GM12878 (cell line): Measurements from ENCODE around the gene PHF23.

Experiments
- TAF1 ChIP-seq: IDR thresholded peaks from 2 replicates; pipeline ENCODE4 v1.6.1; 2011; ENCODE audit warnings: mild to moderate bottlenecking, low read depth, low read length, borderline replicate concordance
- TF ChIP-seq, protein P1 (sequence below), 3 experiments: IDR thresholded peaks in 2 of 3; conservative IDR thresholded peaks in 1 of 3; 2 replicates each; pipeline ENCODE4 v1.5.1; 2011; ENCODE audit warnings: low read depth in 3 of 3, low read length in 3 of 3, mild to moderate bottlenecking in 3 of 3, control low read depth in 2 of 3, moderate library complexity in 2 of 3, inconsistent platforms in 1 of 3, mixed read lengths in 1 of 3; ENCODE audit not compliant: control insufficient read depth in 2 of 3, insufficient read depth in 1 of 3; ENCODE audit errors: extremely low read depth in 1 of 3
- TF ChIP-seq, protein P2 (sequence below): IDR thresholded peaks from 2 replicates; pipeline ENCODE4 v1.6.1; 2012; ENCODE audit warnings: low read depth, low read length, improper control_type of control experiment

DNA sequence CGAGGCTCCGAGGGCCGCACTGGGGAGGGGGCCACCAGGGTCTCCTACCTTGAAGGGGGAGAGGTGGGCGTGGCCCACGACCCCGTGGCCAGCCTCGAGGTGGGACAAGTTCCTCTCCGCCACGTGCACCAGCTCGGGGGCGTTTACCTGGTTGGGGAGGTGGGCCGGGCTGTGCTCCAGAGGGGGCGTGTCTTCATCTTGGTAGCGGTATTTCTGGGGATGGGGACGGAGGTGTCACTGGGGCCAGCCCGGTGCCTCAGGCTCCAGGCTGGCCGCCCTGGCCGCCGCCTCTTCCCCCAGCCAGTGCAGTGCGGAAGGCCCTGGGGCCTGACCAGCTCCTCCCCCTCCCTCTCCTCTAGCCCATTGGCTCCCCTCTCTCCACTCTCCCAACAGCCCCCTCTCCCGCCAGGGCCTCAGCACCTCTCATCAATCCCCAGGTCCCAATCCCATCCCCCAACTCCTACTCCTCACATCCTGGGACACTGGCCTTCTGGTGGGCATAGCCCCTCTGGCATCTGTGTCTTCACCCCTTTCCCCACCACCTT, 31.2 kb downstream of the PHF23 start:
- TF ChIP-seq, protein P1, sequence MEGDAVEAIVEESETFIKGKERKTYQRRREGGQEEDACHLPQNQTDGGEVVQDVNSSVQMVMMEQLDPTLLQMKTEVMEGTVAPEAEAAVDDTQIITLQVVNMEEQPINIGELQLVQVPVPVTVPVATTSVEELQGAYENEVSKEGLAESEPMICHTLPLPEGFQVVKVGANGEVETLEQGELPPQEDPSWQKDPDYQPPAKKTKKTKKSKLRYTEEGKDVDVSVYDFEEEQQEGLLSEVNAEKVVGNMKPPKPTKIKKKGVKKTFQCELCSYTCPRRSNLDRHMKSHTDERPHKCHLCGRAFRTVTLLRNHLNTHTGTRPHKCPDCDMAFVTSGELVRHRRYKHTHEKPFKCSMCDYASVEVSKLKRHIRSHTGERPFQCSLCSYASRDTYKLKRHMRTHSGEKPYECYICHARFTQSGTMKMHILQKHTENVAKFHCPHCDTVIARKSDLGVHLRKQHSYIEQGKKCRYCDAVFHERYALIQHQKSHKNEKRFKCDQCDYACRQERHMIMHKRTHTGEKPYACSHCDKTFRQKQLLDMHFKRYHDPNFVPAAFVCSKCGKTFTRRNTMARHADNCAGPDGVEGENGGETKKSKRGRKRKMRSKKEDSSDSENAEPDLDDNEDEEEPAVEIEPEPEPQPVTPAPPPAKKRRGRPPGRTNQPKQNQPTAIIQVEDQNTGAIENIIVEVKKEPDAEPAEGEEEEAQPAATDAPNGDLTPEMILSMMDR (IDR thresholded peaks at IDR 0.05 in 2 of 3, conservative IDR thresholded peaks at IDR 0.05 in 1 of 3; ENCODE audit: control insufficient read depth in 2 of 3, extremely low read depth in 1 of 3, insufficient read depth in 1 of 3, low read depth in 3 of 3, low read length in 3 of 3), result no peak
- TF ChIP-seq, protein P2, sequence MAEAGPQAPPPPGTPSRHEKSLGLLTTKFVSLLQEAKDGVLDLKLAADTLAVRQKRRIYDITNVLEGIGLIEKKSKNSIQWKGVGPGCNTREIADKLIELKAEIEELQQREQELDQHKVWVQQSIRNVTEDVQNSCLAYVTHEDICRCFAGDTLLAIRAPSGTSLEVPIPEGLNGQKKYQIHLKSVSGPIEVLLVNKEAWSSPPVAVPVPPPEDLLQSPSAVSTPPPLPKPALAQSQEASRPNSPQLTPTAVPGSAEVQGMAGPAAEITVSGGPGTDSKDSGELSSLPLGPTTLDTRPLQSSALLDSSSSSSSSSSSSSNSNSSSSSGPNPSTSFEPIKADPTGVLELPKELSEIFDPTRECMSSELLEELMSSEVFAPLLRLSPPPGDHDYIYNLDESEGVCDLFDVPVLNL, result no peak
- TF ChIP-seq TAF1, result no peak
